ENCODE data around the gene TNFSF11.
A peak's percentile ranks its signal among the peaks of the same experiment; 100 is the strongest.
"Not testable (repeated sequence)": the region's sequence is repeated elsewhere in the genome, so short reads cannot be mapped to it uniquely, and the experiment has no call there.

Gene TNFSF11

GRCh38 chr13:42559573-42560218 lies 14.3 kb upstream of the TNFSF11 start:
- not testable (repeated sequence) for DNase-seq (ENCODE audit: low read depth in 2 of 3, low spot score in 1 of 3)

DNA sequence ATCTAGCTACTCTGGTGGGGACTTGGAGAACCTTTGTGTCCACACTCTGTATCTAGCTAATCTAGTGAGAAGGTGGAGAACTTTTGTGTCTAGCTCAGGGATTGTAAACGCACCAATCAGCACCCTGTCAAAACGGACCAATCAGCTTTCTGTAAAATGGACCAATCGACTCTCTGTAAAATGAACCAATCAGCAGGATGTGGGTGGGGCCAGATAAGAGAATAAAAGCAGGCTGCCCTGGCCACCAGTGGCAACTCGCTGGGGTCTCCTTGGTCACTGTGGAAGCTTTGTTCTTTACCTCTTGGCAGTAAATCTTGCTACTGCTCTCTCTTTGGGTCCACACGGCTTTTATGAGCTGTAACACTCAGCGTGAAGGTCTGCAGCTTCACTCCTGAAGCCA lies 13.6 kb upstream of the TNFSF11 start:
- not testable (repeated sequence) for DNase-seq (ENCODE audit: low read depth in 2 of 3, low spot score in 1 of 3)

DNA sequence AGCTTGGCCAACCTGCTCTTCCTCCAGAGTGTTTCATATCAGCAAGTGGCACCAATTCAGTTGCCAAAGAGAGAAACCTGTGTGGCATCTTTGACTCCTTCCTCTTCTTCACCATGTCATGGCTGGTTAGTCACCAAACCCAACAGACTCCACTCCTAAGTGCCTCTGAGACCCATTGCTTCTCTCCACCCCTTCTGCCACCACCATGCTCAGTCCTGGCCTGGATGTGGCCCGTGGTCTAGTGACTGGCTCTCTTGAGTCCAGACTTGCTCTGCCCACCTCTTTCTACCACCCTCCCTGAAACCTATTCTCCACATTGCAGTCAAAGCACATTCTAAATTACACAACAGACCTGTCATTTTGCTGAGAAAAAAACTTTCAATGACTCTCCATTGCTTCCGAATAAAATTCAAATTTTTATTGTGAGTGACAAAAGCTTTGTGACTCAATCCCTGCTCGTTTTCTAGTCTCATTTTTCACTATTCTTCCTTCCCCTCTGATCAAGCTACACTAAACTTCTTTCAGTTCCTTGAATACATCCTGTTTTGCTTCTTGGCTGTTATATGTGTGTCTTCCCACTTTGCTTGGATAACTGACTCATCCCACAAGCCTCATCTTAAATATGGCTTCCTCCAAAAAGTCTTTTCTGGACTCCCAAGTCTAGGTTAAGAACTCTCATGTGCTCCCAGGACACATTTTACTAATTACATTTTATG lies 12.0 kb upstream of the TNFSF11 start:
- peak in 2 of 3 donors; percentile 17 to 40 for DNase-seq (ENCODE audit: low read depth in 2 of 3, low spot score in 1 of 3)

- DNase-seq (ENCODE audit: low read depth in 2 of 3, low spot score in 1 of 3) = no peak
Observed at GRCh38 chr13:42567906-42568305, 6.0 kb upstream of the TNFSF11 start.

DNA sequence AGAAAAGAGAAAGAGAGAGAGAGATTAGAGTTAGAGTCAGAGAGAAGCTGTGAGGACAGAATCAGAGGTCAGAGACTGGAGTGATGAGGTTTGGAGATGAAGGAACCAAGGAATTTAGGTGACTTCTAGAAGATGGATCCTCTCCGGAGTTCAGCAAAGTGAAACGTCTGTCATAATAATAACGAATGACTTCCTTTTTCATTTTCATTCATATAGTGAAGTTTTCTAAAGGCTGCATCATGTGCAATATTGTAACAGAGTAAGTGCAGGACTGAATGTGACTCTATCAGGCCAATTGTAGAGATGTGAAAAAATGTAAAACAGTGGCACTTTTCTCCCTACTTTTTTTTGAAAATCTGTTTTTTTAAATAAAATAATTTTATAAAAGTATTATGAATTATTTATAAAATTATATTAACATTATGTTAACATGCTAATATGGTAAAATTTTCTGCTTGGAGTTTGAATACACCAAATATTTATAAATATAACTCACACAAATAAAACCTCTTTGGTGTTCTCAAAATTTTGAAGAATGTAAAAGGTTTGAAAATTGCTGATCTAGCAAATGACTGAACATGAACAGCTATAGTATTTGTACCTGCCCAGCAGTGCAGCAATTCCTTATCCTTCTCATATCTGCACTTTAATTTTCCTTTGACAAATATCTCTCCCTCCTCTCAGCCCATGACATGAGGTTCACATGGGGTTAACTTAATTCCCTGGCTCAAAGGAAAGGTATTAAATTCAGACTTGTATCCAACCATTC lies 4.2 kb upstream of the TNFSF11 start:
- DNase-seq (ENCODE audit: low read depth in 2 of 3, low spot score in 1 of 3) = no peak

GRCh38 chr13:42571895-42572294 lies 2.1 kb upstream of the TNFSF11 start:
- no peak for DNase-seq (ENCODE audit: low read depth in 2 of 3, low spot score in 1 of 3)

DNA sequence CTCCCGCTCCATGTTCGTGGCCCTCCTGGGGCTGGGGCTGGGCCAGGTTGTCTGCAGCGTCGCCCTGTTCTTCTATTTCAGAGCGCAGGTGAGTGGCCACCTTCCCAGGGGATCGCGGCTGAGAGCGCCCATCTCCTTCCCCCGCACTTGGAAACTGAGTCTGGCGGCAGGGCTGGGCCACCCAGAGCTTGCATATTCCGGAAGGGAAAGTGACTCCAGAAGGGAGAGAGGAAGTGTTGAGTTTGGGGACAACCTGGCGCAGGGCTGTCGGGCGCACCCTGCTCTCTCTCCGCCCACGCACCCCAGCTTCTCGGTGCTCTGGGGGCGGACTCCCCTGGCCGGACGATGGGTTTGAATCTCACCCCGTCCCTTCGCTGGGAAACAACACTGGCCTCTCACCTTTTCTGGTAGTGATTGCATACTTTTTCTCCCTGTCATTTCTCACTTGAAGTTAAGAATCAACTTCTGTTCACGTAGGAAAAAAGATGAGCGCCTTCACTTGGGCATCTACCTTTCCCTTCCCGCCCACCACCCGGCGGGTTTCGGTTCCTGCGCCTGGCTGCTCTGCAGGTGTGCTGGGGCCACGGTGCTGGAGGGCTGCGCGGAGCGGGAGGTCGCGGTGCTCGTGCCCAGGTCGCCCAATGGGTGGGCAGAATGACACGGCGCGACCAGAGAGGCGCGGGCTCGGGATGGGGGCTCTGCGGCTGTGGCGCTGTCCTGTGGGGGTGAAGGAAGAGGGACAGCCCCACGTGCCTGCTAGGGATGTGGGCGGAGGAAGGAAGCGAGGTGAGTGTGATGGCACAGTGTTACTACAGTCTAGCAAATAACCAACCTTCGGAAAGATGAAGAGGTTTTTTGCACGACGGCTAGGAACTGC lies 721 bp downstream of the TNFSF11 start:
- peak; percentile 47 to 61 (median 48) for DNase-seq (ENCODE audit: low read depth in 2 of 3, low spot score in 1 of 3)

DNA sequence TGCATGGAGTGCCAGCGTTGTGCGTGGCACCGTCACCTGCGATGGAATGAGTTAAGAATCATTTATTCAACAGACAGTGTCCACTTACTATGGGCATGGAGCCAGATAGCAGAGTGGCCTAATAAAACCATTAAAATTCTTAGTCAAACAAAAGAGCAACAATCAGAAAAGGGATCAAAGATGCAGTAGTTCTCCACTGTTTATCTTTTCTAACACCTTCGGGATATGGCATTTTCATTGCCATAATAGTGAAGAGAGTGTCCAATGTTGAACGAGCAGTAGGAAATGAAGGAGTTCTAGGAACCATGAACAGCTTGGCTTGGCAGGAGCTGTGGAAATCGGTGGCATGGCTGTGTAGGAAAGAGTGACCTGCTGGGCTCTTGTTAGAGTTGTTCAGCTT lies 2.0 kb downstream of the TNFSF11 start:
- no peak for DNase-seq (ENCODE audit: low read depth in 2 of 3, low spot score in 1 of 3)

- DNase-seq (ENCODE audit: low read depth in 2 of 3, low spot score in 1 of 3) = no peak
Observed at GRCh38 chr13:42577538-42577937, 3.6 kb downstream of the TNFSF11 start.

- DNase-seq (ENCODE audit: low read depth in 2 of 3, low spot score in 1 of 3) = no peak
Observed at GRCh38 chr13:42580644-42581043, 6.7 kb downstream of the TNFSF11 start.

DNA sequence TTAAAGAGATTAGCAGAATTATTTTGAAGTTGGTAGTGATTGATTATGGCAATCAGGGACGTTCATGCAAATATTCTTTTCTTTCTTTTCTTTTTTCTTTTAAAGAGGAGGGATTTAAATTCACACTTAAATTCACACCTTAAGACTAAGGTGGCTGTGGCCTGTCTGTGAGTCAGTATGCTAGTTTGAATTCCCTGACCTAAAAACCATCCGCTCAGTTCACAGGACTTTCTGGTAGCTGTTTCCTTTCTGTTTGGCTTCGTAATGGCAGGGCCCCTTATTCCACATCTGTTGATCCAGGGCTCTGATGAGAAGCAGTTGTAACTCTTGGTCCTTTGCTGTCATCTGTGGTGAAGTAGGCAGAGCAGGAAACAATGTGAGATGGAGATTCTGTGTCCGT lies 7.5 kb downstream of the TNFSF11 start:
- no peak for DNase-seq (ENCODE audit: low read depth in 2 of 3, low spot score in 1 of 3)

- no peak for DNase-seq (ENCODE audit: low read depth in 2 of 3, low spot score in 1 of 3)
Observed at GRCh38 chr13:42591602-42592001, 17.6 kb downstream of the TNFSF11 start.

GRCh38 chr13:42592915-42593900 lies 19.3 kb downstream of the TNFSF11 start:
- DNase-seq (ENCODE audit: low read depth in 2 of 3, low spot score in 1 of 3) = no peak

DNA sequence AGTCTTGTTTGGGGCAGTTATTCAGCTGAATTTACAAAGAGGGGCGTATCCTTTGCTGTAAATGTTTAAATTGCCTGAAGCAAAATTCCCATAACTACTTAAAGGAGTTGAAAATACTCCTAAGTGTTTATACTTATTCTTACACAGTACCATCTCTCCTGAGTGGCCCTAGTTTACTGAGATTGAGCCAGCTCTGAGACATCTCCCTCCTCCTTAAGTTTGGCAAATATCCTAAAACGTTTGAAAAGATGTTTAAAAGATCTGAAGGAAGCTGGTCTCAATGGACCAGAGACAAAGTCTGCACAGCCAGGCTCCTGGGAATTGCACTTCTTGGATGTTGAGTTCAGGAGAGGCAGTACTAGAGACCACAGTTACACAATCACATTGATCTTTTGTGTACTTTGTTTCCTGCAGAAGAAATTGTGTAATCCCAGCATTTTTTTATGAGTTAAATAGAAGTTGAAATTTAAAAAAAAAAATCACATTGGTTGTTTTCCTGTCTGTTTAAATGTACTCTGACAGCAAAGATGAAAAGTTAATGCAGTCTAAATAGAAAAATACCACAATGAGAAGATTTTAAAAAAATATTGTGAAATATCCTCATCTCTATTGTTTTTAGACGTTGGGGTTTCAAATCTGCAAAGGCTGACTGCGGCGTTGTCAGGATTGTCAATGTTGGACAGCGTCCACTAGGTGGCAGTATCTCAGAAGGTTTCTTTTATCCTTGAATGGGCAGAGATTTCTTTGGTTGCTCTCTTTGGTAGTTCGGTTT lies 20.7 kb downstream of the TNFSF11 start:
- peak; percentile 14 to 63 (median 29) for DNase-seq (ENCODE audit: low read depth in 2 of 3, low spot score in 1 of 3)

DNA sequence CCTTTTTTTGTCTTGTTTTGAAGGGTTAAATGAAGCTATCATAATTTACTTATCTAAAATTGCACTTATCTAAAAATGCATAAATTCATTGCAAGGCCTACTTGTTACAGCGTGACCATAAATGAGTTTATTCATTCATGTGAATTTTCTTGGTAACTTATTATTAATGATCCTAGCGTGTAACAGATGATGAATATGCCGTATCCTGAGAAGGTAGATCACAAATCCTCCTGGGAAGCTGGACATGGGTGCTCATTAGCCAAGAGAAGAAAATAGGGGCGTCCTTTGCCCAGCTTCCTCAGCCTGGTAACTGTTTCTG lies 21.3 kb downstream of the TNFSF11 start:
- no peak for DNase-seq (ENCODE audit: low read depth in 2 of 3, low spot score in 1 of 3)

DNA sequence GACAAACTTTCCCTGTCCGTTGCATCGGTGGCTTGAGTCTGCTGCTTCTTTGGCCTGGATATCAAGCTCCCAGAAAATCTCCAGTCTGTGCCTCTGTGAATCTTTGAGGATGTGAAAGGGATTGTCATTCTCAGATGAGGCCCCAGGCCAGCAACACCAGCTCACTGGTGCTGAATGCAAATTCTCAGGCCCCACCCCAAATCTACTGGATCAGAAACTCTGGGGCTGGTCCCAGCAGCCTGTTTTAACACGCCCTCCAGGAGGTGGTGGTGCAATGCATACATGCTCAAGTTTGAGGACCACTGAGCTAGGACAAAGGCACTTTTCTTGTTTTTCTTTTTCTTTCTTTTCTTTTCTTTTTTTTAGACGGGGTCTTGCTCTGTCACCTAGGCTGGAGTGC lies 23.6 kb downstream of the TNFSF11 start:
- DNase-seq (ENCODE audit: low read depth in 2 of 3, low spot score in 1 of 3) = no peak

DNA sequence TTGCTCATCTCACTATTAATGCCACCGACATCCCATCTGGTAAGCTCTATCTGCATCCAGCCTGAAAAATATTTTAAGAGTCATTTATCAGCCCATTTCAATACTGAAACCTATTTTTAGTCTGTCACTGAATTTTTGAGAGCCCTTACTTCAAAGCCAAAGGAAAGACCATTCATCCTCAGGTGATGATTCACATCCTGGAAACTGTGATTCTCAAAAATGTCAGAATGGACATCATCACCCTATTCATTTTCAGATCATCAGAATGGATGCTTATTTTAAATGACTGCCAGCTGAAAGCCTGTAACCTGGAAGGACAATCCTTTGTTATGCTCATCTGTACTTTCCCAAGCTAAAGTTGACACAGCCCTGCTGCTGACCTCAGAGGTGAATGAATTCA lies 27.0 kb downstream of the TNFSF11 start:
- DNase-seq (ENCODE audit: low read depth in 2 of 3, low spot score in 1 of 3) = no peak

- DNase-seq (ENCODE audit: low read depth in 2 of 3, low spot score in 1 of 3) = no peak
Observed at GRCh38 chr13:42602906-42603305, 29.0 kb downstream of the TNFSF11 start.

DNA sequence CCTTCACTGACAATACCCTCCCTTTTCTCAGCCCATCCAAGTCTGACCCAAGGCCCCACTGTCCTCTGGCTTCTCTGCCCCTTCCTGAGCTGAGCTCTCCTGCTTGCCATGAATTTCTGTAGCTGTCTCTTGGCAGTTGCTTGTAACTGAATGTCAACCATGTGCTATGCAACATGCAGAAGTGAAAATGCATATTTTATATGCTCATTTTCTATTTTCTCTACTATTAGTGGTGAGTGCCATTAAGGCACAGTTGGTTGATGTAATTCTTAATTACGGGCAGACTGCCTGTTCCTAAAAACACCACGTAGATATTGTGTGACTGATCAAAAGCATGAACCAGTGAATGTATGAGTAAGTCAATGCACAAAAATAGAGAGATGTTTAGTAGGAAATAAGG lies 29.6 kb downstream of the TNFSF11 start:
- DNase-seq (ENCODE audit: low read depth in 2 of 3, low spot score in 1 of 3) = no peak

Measured in stimulated activated CD4-positive, alpha-beta T cell treated with anti-CD3 and anti-CD28 coated beads, Interleukin-12 subunit alpha, Interleukin-12 subunit beta, amount 100 ng/mL, for 48 hours (primary cell).